ENCODE measurements around the gene FIGNL2. TPM values are rescaled to one million over a fixed set of nuclear protein-coding genes. Genes with fewer than 3 reads are reported as not detected.

FIGNL2 gene
- total RNA-seq, 1 experiment from 2014 or later = 0.27 TPM

DNA sequence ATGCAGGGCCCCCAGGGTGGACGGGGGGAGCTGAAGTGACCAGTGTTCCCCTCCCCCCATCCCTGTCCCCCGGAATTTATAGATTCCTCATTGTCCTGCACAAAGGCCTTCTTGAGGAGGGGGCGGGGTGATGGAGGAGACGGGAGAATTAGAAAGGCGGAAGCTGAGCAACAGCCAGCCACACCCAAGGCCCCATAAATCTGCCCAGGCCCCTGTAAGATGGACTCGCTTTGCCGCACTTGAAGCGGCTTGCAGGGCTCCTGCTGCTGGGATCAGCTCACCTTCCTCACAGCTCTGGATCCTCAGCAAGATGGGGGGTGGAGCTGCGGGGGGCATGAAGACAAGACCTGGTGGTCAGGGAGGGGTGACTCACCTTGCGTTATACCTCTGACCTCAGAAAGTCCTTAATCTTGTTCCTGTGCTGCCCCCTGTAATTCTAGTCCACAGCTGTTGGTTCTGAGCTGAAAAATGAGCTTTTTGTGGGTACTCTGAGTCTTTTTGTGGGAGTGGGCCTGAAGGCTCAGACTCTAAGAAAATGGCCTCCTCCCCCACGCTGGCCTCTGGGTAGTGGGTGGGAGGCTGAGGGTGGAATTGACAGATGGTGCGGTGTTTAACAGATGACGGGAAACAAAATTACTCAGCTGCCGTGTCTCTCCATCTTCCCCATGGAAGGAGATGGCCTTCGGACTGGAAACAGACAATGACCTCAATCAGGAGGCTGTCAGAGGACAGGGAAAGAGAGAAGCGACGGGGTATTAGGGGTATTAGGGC, 23.6 kb upstream of the FIGNL2 start:
- Histone ChIP-seq H3K36me3 (ENCODE audit: control insufficient read depth in 1 of 2, insufficient read depth in 2 of 2, low read length in 2 of 2) (no peaks in the 10 kb centered on the region), H3K79me2 (ENCODE audit: insufficient read depth, low read length) (no peaks in the 10 kb centered on the region), H3K9me3 (ENCODE audit: control insufficient read depth in 1 of 2, insufficient read depth in 1 of 2, low read depth in 1 of 2, low read length in 2 of 2) (no peaks in the 10 kb centered on the region), H3K4me2 (ENCODE audit: low read length) (no peak overlapping the region), H3K9ac (ENCODE audit: low read length) (no peak overlapping the region), H3K27ac (ENCODE audit: low read depth, low read length) (no peak overlapping the region), H3K9me2 (ENCODE audit: insufficient read depth) (no peaks in the 10 kb centered on the region), H2AFZ (ENCODE audit: low read depth, low read length, poor library complexity, severe bottlenecking) (no peak overlapping the region), H3K27me3 (ENCODE audit: insufficient read depth, low read length) (no peaks in the 10 kb centered on the region), H3K4me3 (replicated peaks in 1 of 2; ENCODE audit: low read depth in 1 of 2, low read length in 2 of 2) (no peak overlapping the region), H3K4me1 (ENCODE audit: control insufficient read depth in 1 of 2, insufficient read depth in 2 of 2, low read length in 2 of 2) (0 out of 4 replicates have a peak, but pooled peaks cover 0 to under 1% of the 10 kb centered on the region in 2 experiments), H4K20me1 (ENCODE audit: insufficient read depth) (no peaks in the 10 kb centered on the region)
- no peak for DNase-seq (ENCODE audit: low read depth, low spot score)
- ChIA-PET POLR2A (no interaction called here), RAD21 (ENCODE audit: low non-redundant PET in 1 of 2, low total read pairs in 2 of 2, uncharacterized antibody in 2 of 2, unreplicated experiment in 2 of 2) (no interaction called here), CTCF (interaction anchor here (0.7 kb wide), 1 partner anchor 451 kb away, joined by 3 read pairs; no protein-coding TSS in a partner anchor)
- no peak for ATAC-seq
- TF ChIP-seq POLR2A (IDR thresholded peaks at IDR 0.05; ENCODE audit: borderline replicate concordance, extremely low read depth, insufficient read depth, insufficient read length) = no peak
- TF ChIP-seq EZH2 (IDR thresholded peaks at IDR 0.05) = no peak
- no peak for TF ChIP-seq ZFX (IDR thresholded peaks at IDR 0.05)
- TF ChIP-seq SP1 (IDR thresholded peaks at IDR 0.05; ENCODE audit: low read depth) = no peak
- TF ChIP-seq, protein P1, sequence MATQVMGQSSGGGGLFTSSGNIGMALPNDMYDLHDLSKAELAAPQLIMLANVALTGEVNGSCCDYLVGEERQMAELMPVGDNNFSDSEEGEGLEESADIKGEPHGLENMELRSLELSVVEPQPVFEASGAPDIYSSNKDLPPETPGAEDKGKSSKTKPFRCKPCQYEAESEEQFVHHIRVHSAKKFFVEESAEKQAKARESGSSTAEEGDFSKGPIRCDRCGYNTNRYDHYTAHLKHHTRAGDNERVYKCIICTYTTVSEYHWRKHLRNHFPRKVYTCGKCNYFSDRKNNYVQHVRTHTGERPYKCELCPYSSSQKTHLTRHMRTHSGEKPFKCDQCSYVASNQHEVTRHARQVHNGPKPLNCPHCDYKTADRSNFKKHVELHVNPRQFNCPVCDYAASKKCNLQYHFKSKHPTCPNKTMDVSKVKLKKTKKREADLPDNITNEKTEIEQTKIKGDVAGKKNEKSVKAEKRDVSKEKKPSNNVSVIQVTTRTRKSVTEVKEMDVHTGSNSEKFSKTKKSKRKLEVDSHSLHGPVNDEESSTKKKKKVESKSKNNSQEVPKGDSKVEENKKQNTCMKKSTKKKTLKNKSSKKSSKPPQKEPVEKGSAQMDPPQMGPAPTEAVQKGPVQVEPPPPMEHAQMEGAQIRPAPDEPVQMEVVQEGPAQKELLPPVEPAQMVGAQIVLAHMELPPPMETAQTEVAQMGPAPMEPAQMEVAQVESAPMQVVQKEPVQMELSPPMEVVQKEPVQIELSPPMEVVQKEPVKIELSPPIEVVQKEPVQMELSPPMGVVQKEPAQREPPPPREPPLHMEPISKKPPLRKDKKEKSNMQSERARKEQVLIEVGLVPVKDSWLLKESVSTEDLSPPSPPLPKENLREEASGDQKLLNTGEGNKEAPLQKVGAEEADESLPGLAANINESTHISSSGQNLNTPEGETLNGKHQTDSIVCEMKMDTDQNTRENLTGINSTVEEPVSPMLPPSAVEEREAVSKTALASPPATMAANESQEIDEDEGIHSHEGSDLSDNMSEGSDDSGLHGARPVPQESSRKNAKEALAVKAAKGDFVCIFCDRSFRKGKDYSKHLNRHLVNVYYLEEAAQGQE (IDR thresholded peaks at IDR 0.05; ENCODE audit: low read depth) = no peak
- no peak for TF ChIP-seq EGR1 (IDR thresholded peaks at IDR 0.05; ENCODE audit: low read depth)
- TF ChIP-seq, protein P2, sequence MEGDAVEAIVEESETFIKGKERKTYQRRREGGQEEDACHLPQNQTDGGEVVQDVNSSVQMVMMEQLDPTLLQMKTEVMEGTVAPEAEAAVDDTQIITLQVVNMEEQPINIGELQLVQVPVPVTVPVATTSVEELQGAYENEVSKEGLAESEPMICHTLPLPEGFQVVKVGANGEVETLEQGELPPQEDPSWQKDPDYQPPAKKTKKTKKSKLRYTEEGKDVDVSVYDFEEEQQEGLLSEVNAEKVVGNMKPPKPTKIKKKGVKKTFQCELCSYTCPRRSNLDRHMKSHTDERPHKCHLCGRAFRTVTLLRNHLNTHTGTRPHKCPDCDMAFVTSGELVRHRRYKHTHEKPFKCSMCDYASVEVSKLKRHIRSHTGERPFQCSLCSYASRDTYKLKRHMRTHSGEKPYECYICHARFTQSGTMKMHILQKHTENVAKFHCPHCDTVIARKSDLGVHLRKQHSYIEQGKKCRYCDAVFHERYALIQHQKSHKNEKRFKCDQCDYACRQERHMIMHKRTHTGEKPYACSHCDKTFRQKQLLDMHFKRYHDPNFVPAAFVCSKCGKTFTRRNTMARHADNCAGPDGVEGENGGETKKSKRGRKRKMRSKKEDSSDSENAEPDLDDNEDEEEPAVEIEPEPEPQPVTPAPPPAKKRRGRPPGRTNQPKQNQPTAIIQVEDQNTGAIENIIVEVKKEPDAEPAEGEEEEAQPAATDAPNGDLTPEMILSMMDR (IDR thresholded peaks at IDR 0.05 in 2 of 3, conservative IDR thresholded peaks at IDR 0.05 in 1 of 3; ENCODE audit: borderline replicate concordance in 1 of 3, insufficient read depth in 1 of 3, low read depth in 2 of 3, low read length in 2 of 3) = no peak
- TF ChIP-seq SIN3A (IDR thresholded peaks at IDR 0.05; ENCODE audit: low read depth) = no peak
- TF ChIP-seq, protein P3, sequence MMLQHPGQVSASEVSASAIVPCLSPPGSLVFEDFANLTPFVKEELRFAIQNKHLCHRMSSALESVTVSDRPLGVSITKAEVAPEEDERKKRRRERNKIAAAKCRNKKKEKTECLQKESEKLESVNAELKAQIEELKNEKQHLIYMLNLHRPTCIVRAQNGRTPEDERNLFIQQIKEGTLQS (IDR thresholded peaks at IDR 0.05) = no peak
- TF ChIP-seq ELF1 (IDR thresholded peaks at IDR 0.05; ENCODE audit: borderline replicate concordance, low read depth) = no peak
- no TSS peak for BruUV-seq (replicated peaks)
- intact Hi-C loops (cut with micrococcal nuclease) = no loop called here
